CD14-positive monocyte (primary cell): ENCODE results near the gene RAB3C. TPM values are rescaled to one million over a fixed set of nuclear protein-coding genes. Genes with fewer than 3 reads are reported as not detected.

Experiments used
- DNase-seq, 3 donors: peaks; one replicate each; pipeline ENCODE4 v3.0.0-alpha.2; 2011 to 2022
- H2AFZ ChIP-seq: 2 replicates; pipeline ENCODE4 v1.6.0; 2012; ENCODE audit warnings: mild to moderate bottlenecking, low read depth, low read length, inconsistent platforms; ENCODE audit not compliant: insufficient read depth, poor library complexity, severe bottlenecking
- H3K27ac ChIP-seq, 2 donors: 1 replicate in 1 of 2; 2 replicates in 1 of 2; pipeline ENCODE4 v1.5.1; 2012 to 2013; ENCODE audit warnings: low read length in 2 of 2, control low read depth in 1 of 2, inconsistent platforms in 1 of 2, low read depth in 1 of 2, mild to moderate bottlenecking in 1 of 2
- H3K27me3 ChIP-seq, 2 donors: one replicate each; pipeline versions ENCODE4 v1.6.0 to v1.6.1; 2011 to 2013; ENCODE audit warnings: low read length in 2 of 2; ENCODE audit not compliant: control insufficient read depth in 2 of 2, insufficient read depth in 2 of 2
- H3K36me3 ChIP-seq, 2 donors: replicated peaks in 1 of 2; 1 replicate in 1 of 2; 2 replicates in 1 of 2; pipeline versions ENCODE4 v1.5.1 to v1.6.1; 2012 to 2013; ENCODE audit warnings: low read length in 2 of 2, control low read depth in 1 of 2, inconsistent platforms in 1 of 2, mild to moderate bottlenecking in 1 of 2; ENCODE audit not compliant: insufficient read depth in 2 of 2, control insufficient read depth in 1 of 2
- H3K4me1 ChIP-seq, 2 donors: 1 replicate in 1 of 2; 2 replicates in 1 of 2; pipeline versions ENCODE4 v1.5.1 to v1.6.1; 2012 to 2013; ENCODE audit warnings: low read length in 2 of 2, control low read depth in 1 of 2, inconsistent platforms in 1 of 2, mild to moderate bottlenecking in 1 of 2, moderate library complexity in 1 of 2; ENCODE audit not compliant: insufficient read depth in 2 of 2, control insufficient read depth in 1 of 2
- H3K4me2 ChIP-seq: replicated peaks from 2 replicates; pipeline ENCODE3; 2012; ENCODE audit warnings: low read length, moderate library complexity, mild to moderate bottlenecking; ENCODE audit not compliant: poor library complexity, severe bottlenecking; ENCODE audit errors: extremely low read depth
- H3K4me3 ChIP-seq, 3 experiments: fragments of 200-600 bp in 1 of 3; sonication (generic) in 1 of 3; replicated peaks in 1 of 3; 1 replicate in 2 of 3; 2 replicates in 1 of 3; pipeline ENCODE4 v1.5.1; 2011 to 2013; ENCODE audit warnings: low read length in 3 of 3, mild to moderate bottlenecking in 3 of 3, control low read depth in 2 of 3, low read depth in 2 of 3, inconsistent platforms in 1 of 3, moderate library complexity in 1 of 3
- H3K79me2 ChIP-seq: 2 replicates; pipeline ENCODE4 v1.6.0; 2012; ENCODE audit warnings: mild to moderate bottlenecking, control low read depth, inconsistent platforms, low read length, moderate library complexity; ENCODE audit not compliant: insufficient read depth
- H3K9ac ChIP-seq: 2 replicates; pipeline ENCODE4 v1.6.0; 2017; ENCODE audit warnings: low read length, mild to moderate bottlenecking; ENCODE audit not compliant: insufficient read depth, poor library complexity, severe bottlenecking
- H3K9me3 ChIP-seq, 2 donors: replicated peaks in 1 of 2; 1 replicate in 1 of 2; 2 replicates in 1 of 2; pipeline versions ENCODE4 v1.5.1 to v1.6.1; 2012 to 2013; ENCODE audit warnings: low read length in 2 of 2, control low read depth in 1 of 2; ENCODE audit not compliant: control insufficient read depth in 1 of 2, insufficient read depth in 1 of 2
- H4K20me1 ChIP-seq: 2 replicates; pipeline ENCODE4 v1.6.0; 2012; ENCODE audit warnings: mild to moderate bottlenecking, low read length, control low read depth, moderate library complexity; ENCODE audit not compliant: insufficient read depth
- H3K27ac Mint-ChIP-seq, 7 donors: one replicate each; pipeline ENCODE4 v1.8.0; 2020; ENCODE audit warnings: mild to moderate bottlenecking in 7 of 7, mixed read lengths in 7 of 7, moderate library complexity in 6 of 7, inconsistent platforms in 2 of 7
- H3K27me3 Mint-ChIP-seq, 3 donors: one replicate each; pipeline ENCODE4 v1.8.0; 2021 to 2022; ENCODE audit warnings: low read depth in 3 of 3, mild to moderate bottlenecking in 3 of 3, mixed read lengths in 3 of 3, moderate library complexity in 3 of 3, inconsistent platforms in 1 of 3
- H3K36me3 Mint-ChIP-seq, 2 donors: one replicate each; pipeline ENCODE4 v1.8.0; 2020; ENCODE audit warnings: mixed read lengths in 2 of 2, inconsistent platforms in 1 of 2, mild to moderate bottlenecking in 1 of 2
- H3K4me1 Mint-ChIP-seq: one replicate; pipeline ENCODE4 v1.8.0; 2020; ENCODE audit warnings: mild to moderate bottlenecking, mixed read lengths
- H3K4me3 Mint-ChIP-seq, 2 donors: one replicate each; pipeline ENCODE4 v1.8.0; 2020; ENCODE audit warnings: mild to moderate bottlenecking in 2 of 2, mixed read lengths in 2 of 2, moderate library complexity in 1 of 2
- H3K9me3 Mint-ChIP-seq, 7 donors: one replicate each; pipeline ENCODE4 v1.8.0; 2020 to 2022; ENCODE audit warnings: mixed read lengths in 7 of 7, mild to moderate bottlenecking in 6 of 7, moderate library complexity in 6 of 7, inconsistent platforms in 2 of 7
- WGBS: methylation state at CpG from one replicate; pipeline ENCODE4 v1.1.5; 2013; ENCODE audit warnings: missing lambda C conversion rate; ENCODE audit not compliant: insufficient coverage; 5-methylcytosine and 5-hydroxymethylcytosine counted together
- intact Hi-C, 2 donors: fragments of 100-400 bp; cut with micrococcal nuclease; formaldehyde crosslinking; loops; one replicate each; pipeline versions ENCODE4 v1.15.0 to v1.15.1; 2023
- polyA plus RNA-seq, 3 donors: library from polyadenylated mRNA; depleted of rRNA in 1 of 3; unstranded in 2 of 3; stranded (reverse) in 1 of 3; fragments of 300-500 nt in 2 of 3; fragments of >200 nt in 1 of 3; fragmentation: Illumina TruSeq in 2 of 3; gene quantifications; 1 replicate in 2 of 3; 2 replicates in 1 of 3; pipeline ENCODE4 v1.2.3, GENCODE V29; 2012 to 2021
- TF ChIP-seq, protein P1 (sequence below): fragments of 200-600 bp; IDR thresholded peaks from one replicate; pipeline ENCODE4 v1.8.0; 2022; ENCODE audit warnings: antibody characterized with exemption, mild to moderate bottlenecking

Gene RAB3C
- polyA plus RNA-seq, 3 donors = under 0.01 to 0.81 TPM; not detected in 1

- H3K27me3 ChIP-seq = no peaks in the 10 kb centered on the region
- no peak overlapping the region for H2AFZ ChIP-seq
- 100% methylated on average over 3 of the region's 5 CpGs for WGBS
- no peak for DNase-seq
- Mint-ChIP-seq H3K36me3 (no peaks in the 10 kb centered on the region), H3K4me3 (no peak overlapping the region), H3K4me1 (peaks cover 3% of the 10 kb centered on the region), H3K27ac (no peak overlapping the region), H3K9me3 (no peaks in the 10 kb centered on the region), H3K27me3 (peaks cover 0 to 2% (median 0%) of the 10 kb centered on the region in 3 donors)
- no peaks in the 10 kb centered on the region for H3K36me3 ChIP-seq
- H3K4me1 ChIP-seq = no peaks in the 10 kb centered on the region
- no peaks in the 10 kb centered on the region for H3K79me2 ChIP-seq
- H4K20me1 ChIP-seq = no peaks in the 10 kb centered on the region
- no peaks in the 10 kb centered on the region for H3K9me3 ChIP-seq
- H3K4me3 ChIP-seq = no peak overlapping the region
- no peak overlapping the region for H3K27ac ChIP-seq
- intact Hi-C loops = loop anchor here in 1 of 2 donors (10.0 kb wide), 1 partner anchor 377 kb away; no protein-coding TSS in a partner anchor
- no peak overlapping the region for H3K4me2 ChIP-seq
- TF ChIP-seq, protein P1, sequence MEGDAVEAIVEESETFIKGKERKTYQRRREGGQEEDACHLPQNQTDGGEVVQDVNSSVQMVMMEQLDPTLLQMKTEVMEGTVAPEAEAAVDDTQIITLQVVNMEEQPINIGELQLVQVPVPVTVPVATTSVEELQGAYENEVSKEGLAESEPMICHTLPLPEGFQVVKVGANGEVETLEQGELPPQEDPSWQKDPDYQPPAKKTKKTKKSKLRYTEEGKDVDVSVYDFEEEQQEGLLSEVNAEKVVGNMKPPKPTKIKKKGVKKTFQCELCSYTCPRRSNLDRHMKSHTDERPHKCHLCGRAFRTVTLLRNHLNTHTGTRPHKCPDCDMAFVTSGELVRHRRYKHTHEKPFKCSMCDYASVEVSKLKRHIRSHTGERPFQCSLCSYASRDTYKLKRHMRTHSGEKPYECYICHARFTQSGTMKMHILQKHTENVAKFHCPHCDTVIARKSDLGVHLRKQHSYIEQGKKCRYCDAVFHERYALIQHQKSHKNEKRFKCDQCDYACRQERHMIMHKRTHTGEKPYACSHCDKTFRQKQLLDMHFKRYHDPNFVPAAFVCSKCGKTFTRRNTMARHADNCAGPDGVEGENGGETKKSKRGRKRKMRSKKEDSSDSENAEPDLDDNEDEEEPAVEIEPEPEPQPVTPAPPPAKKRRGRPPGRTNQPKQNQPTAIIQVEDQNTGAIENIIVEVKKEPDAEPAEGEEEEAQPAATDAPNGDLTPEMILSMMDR = no peak
- no peak overlapping the region for H3K9ac ChIP-seq
Measured at GRCh38 chr5:58851571-58851970, 268.7 kb downstream of the RAB3C start.

DNA sequence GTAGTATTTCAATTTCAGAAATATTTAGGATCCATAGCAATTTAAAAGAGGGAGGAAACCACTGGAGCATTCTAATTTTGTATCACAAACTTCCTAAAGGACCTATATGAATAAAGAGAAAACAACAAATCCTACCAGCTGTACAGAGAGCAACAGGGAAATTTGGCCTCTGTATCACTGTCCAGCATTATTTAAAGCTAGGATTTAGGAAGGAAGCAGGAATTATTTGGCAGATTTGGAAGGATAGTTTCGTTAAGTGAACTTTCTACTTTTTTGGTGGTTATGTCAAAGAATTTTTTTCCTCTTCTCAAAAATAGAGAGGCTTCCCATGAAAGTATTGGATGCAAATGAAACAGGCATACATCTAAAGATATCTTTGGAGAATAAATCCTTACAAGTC, 269.7 kb downstream of the RAB3C start:
- WGBS = no CpG with 5 or more reads among the region's 1 CpG
- intact Hi-C loops = loop anchor here in 1 of 2 donors (10.0 kb wide), 1 partner anchor 378 kb away; no protein-coding TSS in a partner anchor

More for the DNA sequence above, 269.7 kb downstream of the RAB3C start:
- Histone ChIP-seq H3K4me2 (no peak overlapping the region), H4K20me1 (no peaks in the 10 kb centered on the region), H3K79me2 (no peaks in the 10 kb centered on the region), H3K4me3 (no peak overlapping the region), H3K27ac (no peak overlapping the region), H3K36me3 (no peaks in the 10 kb centered on the region), H3K9ac (no peak overlapping the region), H3K27me3 (no peaks in the 10 kb centered on the region), H2AFZ (no peak overlapping the region), H3K4me1 (no peaks in the 10 kb centered on the region), H3K9me3 (no peaks in the 10 kb centered on the region)
- Mint-ChIP-seq H3K4me1 (peaks cover 3% of the 10 kb centered on the region), H3K27me3 (peaks cover 0 to 2% (median 0%) of the 10 kb centered on the region in 3 donors), H3K27ac (no peak overlapping the region), H3K4me3 (no peak overlapping the region), H3K36me3 (no peaks in the 10 kb centered on the region), H3K9me3 (no peaks in the 10 kb centered on the region)
- DNase-seq = no peak
- TF ChIP-seq, protein P1 = no peak
